Uterus (tissue), 2 donors: ENCODE measurements around the gene ANKRD13C.

ENCODE experiments used
- CTCF ChIP-seq, 4 experiments: fragments of 200-600 bp in 2 of 4; fragments of 450-650 bp in 2 of 4; sonication (generic) in 2 of 4; IDR thresholded peaks; one replicate each; pipeline ENCODE4 v1.5.1; 2016 to 2019; ENCODE audit warnings: antibody characterized with exemption in 4 of 4, mild to moderate bottlenecking in 2 of 4, moderate library complexity in 1 of 4
- POLR2A ChIP-seq, 2 donors: fragments of 450-650 bp; IDR thresholded peaks; one replicate each; pipeline ENCODE4 v1.6.1; 2016; ENCODE audit warnings: antibody characterized with exemption in 2 of 2, mild to moderate bottlenecking in 1 of 2, moderate library complexity in 1 of 2

GRCh38 chr1:70311369-70311768, 43.2 kb downstream of the ANKRD13C start:
- TF ChIP-seq CTCF (IDR thresholded peaks at IDR 0.05) (no peak), POLR2A (IDR thresholded peaks at IDR 0.05) (no peak)
